SK-N-SH (cell line): ENCODE results near the gene STAP2.

Experiments used
- EP300 ChIP-seq, 2 experiments: IDR thresholded peaks; 2 replicates each; pipeline versions ENCODE4 v1.4.0 to v1.6.1; 2012; ENCODE audit warnings: borderline replicate concordance in 1 of 2, low read depth in 1 of 2, low read length in 1 of 2
- EZH2phosphoT487 ChIP-seq: fragments of 200-600 bp; sonication (generic); IDR thresholded peaks from 2 replicates; pipeline ENCODE4 v1.6.1; 2017; ENCODE audit warnings: low read depth, mixed run types, mild to moderate bottlenecking, antibody characterized with exemption, moderate library complexity, borderline replicate concordance
- FOXM1 ChIP-seq: IDR thresholded peaks from 2 replicates; pipeline ENCODE4 v1.4.0; 2012; ENCODE audit warnings: low read depth, mild to moderate bottlenecking
- JUND ChIP-seq: IDR thresholded peaks from 2 replicates; pipeline ENCODE4 v1.4.0; 2012
- POLR2AphosphoS5 ChIP-seq: IDR thresholded peaks from 2 replicates; pipeline ENCODE4 v1.6.1; 2012; ENCODE audit warnings: low read depth, low read length
- SIN3A ChIP-seq: IDR thresholded peaks from 2 replicates; pipeline ENCODE4 v1.6.1; 2012; ENCODE audit warnings: low read depth, mild to moderate bottlenecking, low read length, moderate library complexity, borderline replicate concordance
- TAF1 ChIP-seq: IDR thresholded peaks from 2 replicates; pipeline ENCODE4 v1.6.1; 2012; ENCODE audit warnings: low read depth, mild to moderate bottlenecking, low read length, moderate library complexity, borderline replicate concordance
- TCF12 ChIP-seq: IDR thresholded peaks from 2 replicates; pipeline ENCODE4 v1.4.0; 2012
- TF ChIP-seq, protein P1 (sequence below): fragments of 200-600 bp; sonication (generic); IDR thresholded peaks from 2 replicates; pipeline ENCODE4 v1.6.1; 2017; ENCODE audit warnings: antibody characterized with exemption, mild to moderate bottlenecking, moderate library complexity
- TF ChIP-seq, protein P2 (sequence below): IDR thresholded peaks from 2 replicates; pipeline ENCODE4 v1.4.0; 2012; ENCODE audit warnings: low read depth, borderline replicate concordance
- TF ChIP-seq, protein P3 (sequence below): IDR thresholded peaks from 2 replicates; pipeline ENCODE4 v1.6.1; 2012; ENCODE audit warnings: mild to moderate bottlenecking, low read depth, low read length, moderate library complexity
- TF ChIP-seq, protein P4 (sequence below): IDR thresholded peaks from 2 replicates; pipeline ENCODE4 v1.4.0; 2012; ENCODE audit warnings: low read depth
- TF ChIP-seq, protein P5 (sequence below): fragments of 150-350 bp; IDR thresholded peaks from 2 replicates; pipeline ENCODE4 v1.6.1; 2017; ENCODE audit warnings: antibody characterized with exemption, low read length, low read depth, borderline replicate concordance
- TF ChIP-seq, protein P6 (sequence below): IDR thresholded peaks from 2 replicates; pipeline ENCODE4; 2012

DNA sequence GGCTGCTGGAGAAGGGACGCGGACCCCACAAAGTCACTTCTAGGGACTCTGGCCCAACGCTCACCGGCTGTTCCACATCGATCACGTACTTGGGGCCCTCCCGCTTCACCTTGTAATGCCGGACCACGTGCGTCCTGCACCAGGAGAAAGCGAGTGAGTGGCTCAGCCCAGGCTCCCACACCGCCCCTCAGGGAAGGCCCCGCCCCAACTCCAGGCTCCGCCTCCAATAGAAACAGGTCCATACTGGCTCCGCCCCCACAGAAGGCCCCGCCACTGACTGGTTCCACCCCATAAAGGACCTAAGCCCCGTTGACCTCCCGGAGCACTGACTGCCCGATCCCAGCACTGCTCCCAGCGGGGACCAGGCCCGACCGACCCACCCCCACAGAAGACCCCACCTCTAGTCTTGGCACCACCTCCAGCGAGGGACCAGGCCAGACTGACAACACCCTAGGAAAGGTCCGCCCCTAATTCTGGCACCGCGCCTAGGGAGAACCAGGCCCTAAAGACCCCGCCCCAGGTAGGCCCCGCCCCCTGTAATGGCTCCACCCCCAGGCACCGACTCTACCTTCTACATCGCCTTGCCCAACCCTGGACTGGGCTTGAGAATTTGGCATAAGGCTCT is 11.3 kb downstream of the STAP2 start:
- TF ChIP-seq, protein P1, sequence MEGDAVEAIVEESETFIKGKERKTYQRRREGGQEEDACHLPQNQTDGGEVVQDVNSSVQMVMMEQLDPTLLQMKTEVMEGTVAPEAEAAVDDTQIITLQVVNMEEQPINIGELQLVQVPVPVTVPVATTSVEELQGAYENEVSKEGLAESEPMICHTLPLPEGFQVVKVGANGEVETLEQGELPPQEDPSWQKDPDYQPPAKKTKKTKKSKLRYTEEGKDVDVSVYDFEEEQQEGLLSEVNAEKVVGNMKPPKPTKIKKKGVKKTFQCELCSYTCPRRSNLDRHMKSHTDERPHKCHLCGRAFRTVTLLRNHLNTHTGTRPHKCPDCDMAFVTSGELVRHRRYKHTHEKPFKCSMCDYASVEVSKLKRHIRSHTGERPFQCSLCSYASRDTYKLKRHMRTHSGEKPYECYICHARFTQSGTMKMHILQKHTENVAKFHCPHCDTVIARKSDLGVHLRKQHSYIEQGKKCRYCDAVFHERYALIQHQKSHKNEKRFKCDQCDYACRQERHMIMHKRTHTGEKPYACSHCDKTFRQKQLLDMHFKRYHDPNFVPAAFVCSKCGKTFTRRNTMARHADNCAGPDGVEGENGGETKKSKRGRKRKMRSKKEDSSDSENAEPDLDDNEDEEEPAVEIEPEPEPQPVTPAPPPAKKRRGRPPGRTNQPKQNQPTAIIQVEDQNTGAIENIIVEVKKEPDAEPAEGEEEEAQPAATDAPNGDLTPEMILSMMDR: no peak
- no peak for TF ChIP-seq EP300 (IDR thresholded peaks at IDR 0.05; ENCODE audit: borderline replicate concordance in 1 of 2, low read depth in 1 of 2, low read length in 1 of 2)
- no peak for TF ChIP-seq FOXM1
- TF ChIP-seq, protein P2, sequence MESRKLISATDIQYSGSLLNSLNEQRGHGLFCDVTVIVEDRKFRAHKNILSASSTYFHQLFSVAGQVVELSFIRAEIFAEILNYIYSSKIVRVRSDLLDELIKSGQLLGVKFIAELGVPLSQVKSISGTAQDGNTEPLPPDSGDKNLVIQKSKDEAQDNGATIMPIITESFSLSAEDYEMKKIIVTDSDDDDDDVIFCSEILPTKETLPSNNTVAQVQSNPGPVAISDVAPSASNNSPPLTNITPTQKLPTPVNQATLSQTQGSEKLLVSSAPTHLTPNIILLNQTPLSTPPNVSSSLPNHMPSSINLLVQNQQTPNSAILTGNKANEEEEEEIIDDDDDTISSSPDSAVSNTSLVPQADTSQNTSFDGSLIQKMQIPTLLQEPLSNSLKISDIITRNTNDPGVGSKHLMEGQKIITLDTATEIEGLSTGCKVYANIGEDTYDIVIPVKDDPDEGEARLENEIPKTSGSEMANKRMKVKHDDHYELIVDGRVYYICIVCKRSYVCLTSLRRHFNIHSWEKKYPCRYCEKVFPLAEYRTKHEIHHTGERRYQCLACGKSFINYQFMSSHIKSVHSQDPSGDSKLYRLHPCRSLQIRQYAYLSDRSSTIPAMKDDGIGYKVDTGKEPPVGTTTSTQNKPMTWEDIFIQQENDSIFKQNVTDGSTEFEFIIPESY: no peak
- TF ChIP-seq, protein P3, sequence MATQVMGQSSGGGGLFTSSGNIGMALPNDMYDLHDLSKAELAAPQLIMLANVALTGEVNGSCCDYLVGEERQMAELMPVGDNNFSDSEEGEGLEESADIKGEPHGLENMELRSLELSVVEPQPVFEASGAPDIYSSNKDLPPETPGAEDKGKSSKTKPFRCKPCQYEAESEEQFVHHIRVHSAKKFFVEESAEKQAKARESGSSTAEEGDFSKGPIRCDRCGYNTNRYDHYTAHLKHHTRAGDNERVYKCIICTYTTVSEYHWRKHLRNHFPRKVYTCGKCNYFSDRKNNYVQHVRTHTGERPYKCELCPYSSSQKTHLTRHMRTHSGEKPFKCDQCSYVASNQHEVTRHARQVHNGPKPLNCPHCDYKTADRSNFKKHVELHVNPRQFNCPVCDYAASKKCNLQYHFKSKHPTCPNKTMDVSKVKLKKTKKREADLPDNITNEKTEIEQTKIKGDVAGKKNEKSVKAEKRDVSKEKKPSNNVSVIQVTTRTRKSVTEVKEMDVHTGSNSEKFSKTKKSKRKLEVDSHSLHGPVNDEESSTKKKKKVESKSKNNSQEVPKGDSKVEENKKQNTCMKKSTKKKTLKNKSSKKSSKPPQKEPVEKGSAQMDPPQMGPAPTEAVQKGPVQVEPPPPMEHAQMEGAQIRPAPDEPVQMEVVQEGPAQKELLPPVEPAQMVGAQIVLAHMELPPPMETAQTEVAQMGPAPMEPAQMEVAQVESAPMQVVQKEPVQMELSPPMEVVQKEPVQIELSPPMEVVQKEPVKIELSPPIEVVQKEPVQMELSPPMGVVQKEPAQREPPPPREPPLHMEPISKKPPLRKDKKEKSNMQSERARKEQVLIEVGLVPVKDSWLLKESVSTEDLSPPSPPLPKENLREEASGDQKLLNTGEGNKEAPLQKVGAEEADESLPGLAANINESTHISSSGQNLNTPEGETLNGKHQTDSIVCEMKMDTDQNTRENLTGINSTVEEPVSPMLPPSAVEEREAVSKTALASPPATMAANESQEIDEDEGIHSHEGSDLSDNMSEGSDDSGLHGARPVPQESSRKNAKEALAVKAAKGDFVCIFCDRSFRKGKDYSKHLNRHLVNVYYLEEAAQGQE: no peak
- no peak for TF ChIP-seq TAF1
- TF ChIP-seq, protein P4, sequence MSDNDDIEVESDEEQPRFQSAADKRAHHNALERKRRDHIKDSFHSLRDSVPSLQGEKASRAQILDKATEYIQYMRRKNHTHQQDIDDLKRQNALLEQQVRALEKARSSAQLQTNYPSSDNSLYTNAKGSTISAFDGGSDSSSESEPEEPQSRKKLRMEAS: peak; percentile 90
- no peak for TF ChIP-seq SIN3A
- no peak for TF ChIP-seq TCF12
- TF ChIP-seq, protein P5, sequence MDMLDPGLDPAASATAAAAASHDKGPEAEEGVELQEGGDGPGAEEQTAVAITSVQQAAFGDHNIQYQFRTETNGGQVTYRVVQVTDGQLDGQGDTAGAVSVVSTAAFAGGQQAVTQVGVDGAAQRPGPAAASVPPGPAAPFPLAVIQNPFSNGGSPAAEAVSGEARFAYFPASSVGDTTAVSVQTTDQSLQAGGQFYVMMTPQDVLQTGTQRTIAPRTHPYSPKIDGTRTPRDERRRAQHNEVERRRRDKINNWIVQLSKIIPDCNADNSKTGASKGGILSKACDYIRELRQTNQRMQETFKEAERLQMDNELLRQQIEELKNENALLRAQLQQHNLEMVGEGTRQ: no peak
- TF ChIP-seq, protein P6, sequence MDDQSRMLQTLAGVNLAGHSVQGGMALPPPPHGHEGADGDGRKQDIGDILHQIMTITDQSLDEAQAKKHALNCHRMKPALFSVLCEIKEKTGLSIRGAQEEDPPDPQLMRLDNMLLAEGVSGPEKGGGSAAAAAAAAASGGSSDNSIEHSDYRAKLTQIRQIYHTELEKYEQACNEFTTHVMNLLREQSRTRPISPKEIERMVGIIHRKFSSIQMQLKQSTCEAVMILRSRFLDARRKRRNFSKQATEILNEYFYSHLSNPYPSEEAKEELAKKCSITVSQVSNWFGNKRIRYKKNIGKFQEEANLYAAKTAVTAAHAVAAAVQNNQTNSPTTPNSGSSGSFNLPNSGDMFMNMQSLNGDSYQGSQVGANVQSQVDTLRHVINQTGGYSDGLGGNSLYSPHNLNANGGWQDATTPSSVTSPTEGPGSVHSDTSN: no peak
- no peak for TF ChIP-seq POLR2AphosphoS5
- TF ChIP-seq JUND: no peak
- TF ChIP-seq EZH2phosphoT487: no peak
